ENCODE results near the gene LPP.

Gene LPP

DNA sequence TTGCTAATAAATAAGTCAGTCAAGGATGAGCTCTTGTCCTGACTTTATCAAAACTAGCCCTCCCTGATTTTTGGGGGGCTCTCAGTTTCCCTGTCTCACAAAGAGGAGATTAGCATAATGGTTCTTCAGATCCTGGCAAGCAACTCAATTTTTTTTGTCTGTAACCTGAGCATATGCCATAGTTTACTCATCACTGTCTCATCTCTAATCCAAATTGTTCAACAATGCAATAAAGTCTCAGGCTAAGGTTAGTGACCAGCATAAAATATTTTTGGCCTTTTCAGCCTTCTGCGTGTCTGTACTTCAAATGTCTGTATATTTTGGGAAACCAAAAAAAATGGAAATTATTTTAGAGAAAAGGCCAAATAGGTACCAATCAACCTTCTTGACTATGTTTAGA, 552.2 kb downstream of the LPP start:
- no peak for DNase-seq (ENCODE audit: extremely low read depth, low read depth)
- TF ChIP-seq, protein P1, sequence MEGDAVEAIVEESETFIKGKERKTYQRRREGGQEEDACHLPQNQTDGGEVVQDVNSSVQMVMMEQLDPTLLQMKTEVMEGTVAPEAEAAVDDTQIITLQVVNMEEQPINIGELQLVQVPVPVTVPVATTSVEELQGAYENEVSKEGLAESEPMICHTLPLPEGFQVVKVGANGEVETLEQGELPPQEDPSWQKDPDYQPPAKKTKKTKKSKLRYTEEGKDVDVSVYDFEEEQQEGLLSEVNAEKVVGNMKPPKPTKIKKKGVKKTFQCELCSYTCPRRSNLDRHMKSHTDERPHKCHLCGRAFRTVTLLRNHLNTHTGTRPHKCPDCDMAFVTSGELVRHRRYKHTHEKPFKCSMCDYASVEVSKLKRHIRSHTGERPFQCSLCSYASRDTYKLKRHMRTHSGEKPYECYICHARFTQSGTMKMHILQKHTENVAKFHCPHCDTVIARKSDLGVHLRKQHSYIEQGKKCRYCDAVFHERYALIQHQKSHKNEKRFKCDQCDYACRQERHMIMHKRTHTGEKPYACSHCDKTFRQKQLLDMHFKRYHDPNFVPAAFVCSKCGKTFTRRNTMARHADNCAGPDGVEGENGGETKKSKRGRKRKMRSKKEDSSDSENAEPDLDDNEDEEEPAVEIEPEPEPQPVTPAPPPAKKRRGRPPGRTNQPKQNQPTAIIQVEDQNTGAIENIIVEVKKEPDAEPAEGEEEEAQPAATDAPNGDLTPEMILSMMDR (IDR thresholded peaks at IDR 0.05; ENCODE audit: low read depth, low read length, missing control alignments) = no peak
- no peak overlapping the region for H3K4me3 ChIP-seq (replicated peaks; ENCODE audit: low read depth, low read length)

DNA sequence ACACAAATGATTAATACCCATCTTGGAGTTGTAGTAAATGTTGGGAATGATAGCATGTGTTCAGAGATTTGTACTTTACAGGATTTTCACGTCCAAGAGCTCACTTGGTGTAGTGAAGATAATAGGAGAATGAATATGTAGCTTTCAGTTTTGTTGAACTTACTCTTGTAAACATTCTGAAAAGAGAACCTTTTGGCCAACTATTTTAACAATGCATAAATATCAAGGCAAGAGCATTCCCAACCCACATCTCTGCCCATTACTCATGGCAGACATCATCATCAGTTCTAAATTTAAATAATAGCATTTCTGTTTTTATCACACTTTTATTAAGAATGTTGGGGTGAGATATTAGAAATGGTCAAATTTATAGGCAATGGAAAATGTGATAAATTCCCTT, 552.6 kb downstream of the LPP start:
- TF ChIP-seq, protein P1 (IDR thresholded peaks at IDR 0.05; ENCODE audit: low read depth, low read length, missing control alignments) = no peak
- no peak for DNase-seq (ENCODE audit: extremely low read depth, low read depth)

DNA sequence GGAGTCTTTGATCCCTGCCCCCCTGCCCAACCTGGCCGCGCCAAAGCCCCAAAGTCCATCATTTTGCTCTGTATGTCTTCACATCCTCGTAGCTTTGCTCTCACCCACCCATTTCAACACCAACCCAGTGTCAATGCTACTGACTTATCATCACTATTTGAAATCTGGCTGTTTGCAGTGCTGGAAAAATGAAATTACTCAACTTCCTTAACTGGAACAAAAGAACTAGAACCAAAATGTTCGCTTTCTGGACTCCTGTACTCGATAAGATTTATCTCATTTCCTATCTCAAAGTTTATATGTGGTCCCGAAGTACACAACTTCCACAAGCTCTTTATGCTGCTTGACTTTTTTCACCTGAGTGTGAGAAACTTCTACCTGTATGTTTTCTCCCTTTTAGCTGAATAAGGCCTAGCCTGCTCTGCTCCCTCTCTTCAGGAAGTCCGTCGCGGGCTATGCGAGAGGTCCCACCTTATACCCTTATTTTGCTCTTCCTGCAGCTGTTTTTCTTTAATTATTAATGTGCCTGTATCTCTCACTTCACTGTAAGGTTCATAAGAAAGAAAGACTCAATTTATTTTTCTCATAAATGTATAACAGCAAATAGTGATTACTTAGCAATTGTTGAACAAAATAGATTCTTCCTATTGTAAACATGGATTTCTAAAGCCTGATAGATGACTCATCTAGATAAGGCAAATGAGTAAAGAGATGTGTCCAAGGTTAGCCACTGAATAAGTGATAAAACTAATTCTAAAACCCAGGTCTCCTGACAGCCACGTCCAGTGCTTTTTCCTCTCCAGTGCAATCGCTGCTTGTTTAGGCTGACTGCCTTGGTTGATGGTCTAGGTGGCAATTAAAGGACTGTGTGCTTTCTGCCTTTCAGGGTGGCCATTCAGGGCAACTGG, 553.7 kb downstream of the LPP start:
- H3K4me3 ChIP-seq (replicated peaks; ENCODE audit: low read depth, low read length) = no peak overlapping the region
- TF ChIP-seq, protein P1 (IDR thresholded peaks at IDR 0.05; ENCODE audit: low read depth, low read length, missing control alignments) = no peak
- no peak for DNase-seq (ENCODE audit: extremely low read depth, low read depth)

More for the DNA sequence above, 552.6 kb downstream of the LPP start:
- no peak overlapping the region for H3K4me3 ChIP-seq (replicated peaks; ENCODE audit: low read depth, low read length)

DNA sequence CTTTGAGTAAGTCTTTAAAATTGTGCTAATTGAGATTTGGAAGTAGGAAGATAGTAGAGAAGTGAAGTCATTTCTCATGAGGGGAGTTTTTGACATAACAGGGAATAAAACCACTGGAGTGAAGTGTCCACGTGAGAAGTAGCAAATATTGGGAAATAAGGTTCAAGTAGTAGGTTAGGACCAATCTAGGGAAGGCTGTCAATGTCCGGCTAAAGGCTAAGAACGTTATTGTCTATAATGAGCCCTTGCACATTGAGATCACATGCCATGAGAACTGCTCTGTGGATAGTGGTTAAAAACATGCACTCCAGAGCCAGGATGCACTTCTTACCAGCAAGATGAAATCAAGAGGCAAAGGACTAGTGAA, 557.9 kb downstream of the LPP start:
- H3K4me3 ChIP-seq (replicated peaks; ENCODE audit: low read depth, low read length) = no peak overlapping the region
- no peak for DNase-seq (ENCODE audit: extremely low read depth, low read depth)
- TF ChIP-seq, protein P1 (IDR thresholded peaks at IDR 0.05; ENCODE audit: low read depth, low read length, missing control alignments) = no peak

DNA sequence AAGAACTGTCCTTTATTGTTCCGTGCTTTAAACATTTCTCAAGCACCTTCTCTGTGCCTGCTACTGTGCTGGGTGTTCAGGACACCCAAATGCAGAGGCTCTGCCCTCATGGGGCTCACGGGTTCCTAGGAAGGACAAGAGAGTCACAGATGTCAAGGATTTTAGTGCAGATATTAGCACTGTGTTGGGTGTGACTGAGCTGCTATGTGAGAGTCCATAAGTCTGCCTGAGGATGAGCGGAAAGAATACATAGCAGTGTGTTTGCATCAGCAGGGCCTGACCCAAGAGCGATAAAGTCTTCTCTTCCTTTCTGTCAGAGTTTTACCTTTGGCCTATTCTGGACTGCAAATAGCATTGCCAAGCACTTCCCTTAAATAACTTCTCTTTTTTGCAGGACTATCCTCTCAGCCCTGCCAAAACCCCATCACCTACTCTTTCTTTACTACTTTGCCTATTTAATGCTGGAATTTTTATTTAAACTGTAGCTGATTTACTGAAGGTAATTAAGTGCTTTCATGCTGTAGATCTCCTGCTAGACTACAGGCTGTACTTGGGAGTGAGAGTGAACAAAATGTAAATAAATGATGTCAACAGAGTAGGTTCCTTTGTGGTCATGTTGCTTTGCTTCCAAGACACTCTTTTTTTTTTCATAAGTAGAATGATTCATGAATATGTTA, 558.4 kb downstream of the LPP start:
- TF ChIP-seq, protein P1 (IDR thresholded peaks at IDR 0.05; ENCODE audit: low read depth, low read length, missing control alignments) = no peak
- H3K4me3 ChIP-seq (replicated peaks; ENCODE audit: low read depth, low read length) = no peak overlapping the region
- DNase-seq (ENCODE audit: extremely low read depth, low read depth) = no peak

DNA sequence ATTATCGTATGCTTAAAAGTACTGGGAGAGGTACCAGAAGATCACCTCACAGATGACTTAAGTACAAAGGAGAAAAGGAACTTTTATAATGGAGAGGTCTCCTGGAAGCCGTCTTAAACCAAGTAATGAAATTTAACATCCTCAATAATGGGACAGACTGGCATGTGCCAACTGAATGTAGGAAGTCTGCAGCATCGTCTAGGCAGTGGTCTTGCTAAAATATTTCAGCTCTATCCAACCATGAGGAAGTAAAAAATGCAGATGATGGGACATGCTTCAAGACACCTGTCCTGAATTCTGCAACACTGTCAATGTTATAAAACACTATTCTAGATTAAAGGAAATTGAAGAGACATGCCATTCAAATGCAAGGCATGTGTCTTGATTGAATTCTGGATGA, 559.0 kb downstream of the LPP start:
- no peak overlapping the region for H3K4me3 ChIP-seq (replicated peaks; ENCODE audit: low read depth, low read length)
- TF ChIP-seq, protein P1 (IDR thresholded peaks at IDR 0.05; ENCODE audit: low read depth, low read length, missing control alignments) = no peak
- DNase-seq (ENCODE audit: extremely low read depth, low read depth) = no peak
